DND-41 (cell line): ENCODE results near the gene ABCD1.

ENCODE experiments used
- ATAC-seq: fragments of 200-7000 bp; cut with Tn5 transposase; 3 replicates; pipeline ENCODE4 v1.9.1; 2021; ENCODE audit warnings: low read depth; ENCODE audit not compliant: insufficient read depth
- DNase-seq: peaks from one replicate; pipeline ENCODE4 v3.0.0-alpha.2; 2020
- H2AFZ ChIP-seq: 2 replicates; pipeline ENCODE4 v1.6.0; 2012; ENCODE audit warnings: low read depth, low read length
- H3K27ac ChIP-seq: 2 replicates; pipeline ENCODE4 v1.5.1; 2012; ENCODE audit warnings: low read length, inconsistent platforms
- H3K27me3 ChIP-seq: fragments of 200-600 bp; sonication (generic); 2 replicates; pipeline ENCODE4 v1.6.0; 2012; ENCODE audit warnings: low read length, mild to moderate bottlenecking, inconsistent platforms; ENCODE audit not compliant: insufficient read depth, poor library complexity
- H3K36me3 ChIP-seq: 2 replicates; pipeline ENCODE4 v1.5.1; 2012; ENCODE audit warnings: low read length, inconsistent platforms; ENCODE audit not compliant: insufficient read depth
- H3K4me1 ChIP-seq: 2 replicates; pipeline ENCODE4 v1.5.1; 2012; ENCODE audit warnings: mild to moderate bottlenecking, low read length; ENCODE audit not compliant: insufficient read depth
- H3K4me2 ChIP-seq: 2 replicates; pipeline ENCODE4 v1.6.0; 2012; ENCODE audit warnings: mild to moderate bottlenecking, moderate library complexity, low read length, inconsistent platforms; ENCODE audit not compliant: insufficient read depth
- H3K4me3 ChIP-seq, 2 experiments: fragments of 200-600 bp in 1 of 2; shearing (Covaris generic) in 1 of 2; 2 replicates each; pipeline ENCODE4 v1.5.1; 2012 to 2016; ENCODE audit warnings: inconsistent platforms in 2 of 2, low read length in 2 of 2, mild to moderate bottlenecking in 2 of 2, low read depth in 1 of 2, moderate library complexity in 1 of 2
- H3K79me2 ChIP-seq: 2 replicates; pipeline ENCODE4 v1.6.0; 2012; ENCODE audit warnings: low read length, inconsistent platforms; ENCODE audit not compliant: insufficient read depth
- H3K9ac ChIP-seq: 2 replicates; pipeline ENCODE4 v1.6.0; 2012; ENCODE audit warnings: low read depth, mild to moderate bottlenecking, inconsistent platforms, low read length, moderate library complexity
- H3K9me3 ChIP-seq: 2 replicates; pipeline ENCODE4 v1.5.1; 2012; ENCODE audit warnings: low read length, moderate library complexity, mild to moderate bottlenecking, inconsistent platforms; ENCODE audit not compliant: insufficient read depth, severe bottlenecking
- H4K20me1 ChIP-seq: 2 replicates; pipeline ENCODE4 v1.6.0; 2012; ENCODE audit warnings: low read length; ENCODE audit not compliant: insufficient read depth
- CTCF ChIP-seq: IDR thresholded peaks from 2 replicates; pipeline ENCODE4 v1.5.1; 2012; ENCODE audit warnings: borderline replicate concordance, low read length, moderate library complexity, mild to moderate bottlenecking; ENCODE audit not compliant: poor library complexity, severe bottlenecking; ENCODE audit errors: extremely low read depth
- EZH2 ChIP-seq: IDR thresholded peaks from 3 replicates; pipeline ENCODE4 v1.6.1; 2012; ENCODE audit warnings: borderline replicate concordance, low read depth, mild to moderate bottlenecking, moderate library complexity, low read length, inconsistent platforms; ENCODE audit not compliant: severe bottlenecking

Gene ABCD1

GRCh38 chrX:153731845-153732215, 7.2 kb downstream of the ABCD1 start:
- no peaks in the 10 kb centered on the region for H3K9me3 ChIP-seq
- TF ChIP-seq EZH2, result no peak
- no peak for TF ChIP-seq CTCF

DNA sequence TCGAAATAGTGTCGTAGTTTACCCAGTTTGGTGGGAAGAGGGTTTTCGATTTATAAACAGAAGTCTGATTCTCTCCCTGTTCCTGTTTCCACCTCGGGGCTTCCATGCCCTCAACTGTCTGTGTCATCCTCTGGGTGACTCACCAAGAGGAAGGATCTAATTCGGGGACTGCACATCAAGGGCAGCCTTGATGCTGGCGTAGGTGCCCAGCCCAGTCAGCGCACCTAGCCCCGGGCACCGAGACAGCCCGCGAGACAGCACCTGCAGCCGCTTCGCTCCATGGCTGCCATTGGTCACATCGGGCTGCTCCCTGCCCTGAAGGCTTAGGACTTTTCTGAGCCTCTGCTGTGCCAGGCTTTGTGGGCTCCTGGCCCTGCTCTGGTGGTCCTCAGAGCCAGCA, 7.7 kb downstream of the ABCD1 start:
- Histone ChIP-seq H3K9me3 (no peaks in the 10 kb centered on the region), H2AFZ (no peak overlapping the region), H3K27ac (no peak overlapping the region), H4K20me1 (no peaks in the 10 kb centered on the region), H3K4me1 (no peaks in the 10 kb centered on the region), H3K4me3 (no peak overlapping the region), H3K27me3 (no peaks in the 10 kb centered on the region), H3K36me3 (no peaks in the 10 kb centered on the region), H3K79me2 (no peaks in the 10 kb centered on the region), H3K9ac (no peak overlapping the region), H3K4me2 (no peak overlapping the region)
- no peak for TF ChIP-seq CTCF
- no peak for TF ChIP-seq EZH2
- no peak for DNase-seq
- ATAC-seq, result no peak

More at GRCh38 chrX:153731845-153732215, 7.2 kb downstream of the ABCD1 start:
- no peak overlapping the region for H3K4me2 ChIP-seq
- no peaks in the 10 kb centered on the region for H3K4me1 ChIP-seq
- DNase-seq, result no peak
- H4K20me1 ChIP-seq, result no peaks in the 10 kb centered on the region
- no peak overlapping the region for H3K9ac ChIP-seq
- H3K36me3 ChIP-seq, result no peaks in the 10 kb centered on the region
- H3K27ac ChIP-seq, result no peak overlapping the region
- no peak for ATAC-seq
- no peaks in the 10 kb centered on the region for H3K27me3 ChIP-seq
- H2AFZ ChIP-seq, result no peak overlapping the region
- no peaks in the 10 kb centered on the region for H3K79me2 ChIP-seq
- no peak overlapping the region for H3K4me3 ChIP-seq

- no peaks in the 10 kb centered on the region for H3K36me3 ChIP-seq
- H3K4me2 ChIP-seq, result no peak overlapping the region
These were observed 9.1 kb downstream of the ABCD1 start for GRCh38 chrX:153733651-153734240.

More at GRCh38 chrX:153733651-153734240, 9.1 kb downstream of the ABCD1 start:
- H3K4me1 ChIP-seq, result no peaks in the 10 kb centered on the region
- no peaks in the 10 kb centered on the region for H4K20me1 ChIP-seq
- no peak overlapping the region for H2AFZ ChIP-seq
- H3K27ac ChIP-seq, result no peak overlapping the region
- no peaks in the 10 kb centered on the region for H3K27me3 ChIP-seq
- no peak overlapping the region for H3K4me3 ChIP-seq
- TF ChIP-seq CTCF (no peak), EZH2 (no peak)
- H3K79me2 ChIP-seq, result no peaks in the 10 kb centered on the region
- DNase-seq (no peak), ATAC-seq (no peak)
- no peaks in the 10 kb centered on the region for H3K9me3 ChIP-seq
- H3K9ac ChIP-seq, result no peak overlapping the region
